ENCODE results near the gene ACO1.

The ACO1 gene

GRCh38 chr9:32384002-32384363, 460 bp upstream of the ACO1 start:
- DNase-seq (ENCODE audit: low spot score) = peak; percentile 15

GRCh38 chr9:32385152-32385884, 875 bp downstream of the ACO1 start:
- no peak for DNase-seq (ENCODE audit: low spot score)

More at GRCh38 chr9:32384002-32384363, 460 bp upstream of the ACO1 start:
- no peak for TF ChIP-seq CTCF (IDR thresholded peaks at IDR 0.05; ENCODE audit: extremely low read depth, missing control alignments)

GRCh38 chr9:32385885-32386283, 1.4 kb downstream of the ACO1 start:
- no peak for TF ChIP-seq CTCF (IDR thresholded peaks at IDR 0.05; ENCODE audit: extremely low read depth, missing control alignments)
- DNase-seq (ENCODE audit: low spot score) = no peak

More at GRCh38 chr9:32385152-32385884, 875 bp downstream of the ACO1 start:
- TF ChIP-seq CTCF (IDR thresholded peaks at IDR 0.05; ENCODE audit: extremely low read depth, missing control alignments) = no peak

- no peak for TF ChIP-seq CTCF (IDR thresholded peaks at IDR 0.05; ENCODE audit: extremely low read depth, missing control alignments)
- no peak for DNase-seq (ENCODE audit: low spot score)
Observed at GRCh38 chr9:32387256-32387655, 2.8 kb downstream of the ACO1 start.

GRCh38 chr9:32389365-32389764, 4.9 kb downstream of the ACO1 start:
- no peak for TF ChIP-seq CTCF (IDR thresholded peaks at IDR 0.05; ENCODE audit: extremely low read depth, missing control alignments)

GRCh38 chr9:32393911-32394310, 9.5 kb downstream of the ACO1 start:
- TF ChIP-seq CTCF (IDR thresholded peaks at IDR 0.05; ENCODE audit: extremely low read depth, missing control alignments) = no peak
- no peak for DNase-seq (ENCODE audit: low spot score)

More at GRCh38 chr9:32389365-32389764, 4.9 kb downstream of the ACO1 start:
- DNase-seq (ENCODE audit: low spot score) = no peak

GRCh38 chr9:32394381-32395049, 10.1 kb downstream of the ACO1 start:
- DNase-seq (ENCODE audit: low spot score) = no peak
- TF ChIP-seq CTCF (IDR thresholded peaks at IDR 0.05; ENCODE audit: extremely low read depth, missing control alignments) = no peak
